ENCODE results near the gene GPR162.

GPR162 gene

GRCh38 chr12:6822426-6823135, 960 bp downstream of the GPR162 start:
- DNase-seq (ENCODE audit: low spot score) = no peak

- DNase-seq (ENCODE audit: low spot score) = no peak
Observed at GRCh38 chr12:6823182-6824084, 1.8 kb downstream of the GPR162 start.

GRCh38 chr12:6824085-6824775, 2.6 kb downstream of the GPR162 start:
- DNase-seq (ENCODE audit: low spot score) = no peak

GRCh38 chr12:6824901-6825381, 3.3 kb downstream of the GPR162 start:
- peak; percentile 55 for DNase-seq (ENCODE audit: low spot score)

- peak; percentile 94 for DNase-seq (ENCODE audit: low spot score)
Observed at GRCh38 chr12:6825398-6826124, 3.9 kb downstream of the GPR162 start.

GRCh38 chr12:6826125-6826733, 4.6 kb downstream of the GPR162 start:
- DNase-seq (ENCODE audit: low spot score) = no peak

GRCh38 chr12:6826734-6827436, 5.3 kb downstream of the GPR162 start:
- DNase-seq (ENCODE audit: low spot score) = no peak

GRCh38 chr12:6827437-6827911, 5.9 kb downstream of the GPR162 start:
- peak; percentile 91 for DNase-seq (ENCODE audit: low spot score)

- DNase-seq (ENCODE audit: low spot score) = peak; percentile 77
Observed at GRCh38 chr12:6827982-6828780, 6.6 kb downstream of the GPR162 start, which contains the start of gene P3H3. P3H3 (plus strand) TSS chr12:6828407; CDS start chr12:6828441, 34 bp downstream.

- peak; percentile 74 for DNase-seq (ENCODE audit: low spot score)
Observed at GRCh38 chr12:6828781-6829535, 7.3 kb downstream of the GPR162 start.

GRCh38 chr12:6829536-6830220, 8.1 kb downstream of the GPR162 start:
- peak; percentile 71 for DNase-seq (ENCODE audit: low spot score)

- no peak for DNase-seq (ENCODE audit: low spot score)
Observed at GRCh38 chr12:6830286-6830890, 8.8 kb downstream of the GPR162 start.

GRCh38 chr12:6830999-6831398, 9.4 kb downstream of the GPR162 start:
- DNase-seq (ENCODE audit: low spot score) = no peak

- no peak for DNase-seq (ENCODE audit: low spot score)
Observed at GRCh38 chr12:6831450-6831995, 9.9 kb downstream of the GPR162 start.

- no peak for DNase-seq (ENCODE audit: low spot score)
Observed at GRCh38 chr12:6832125-6832524, 10.5 kb downstream of the GPR162 start.

GRCh38 chr12:6833189-6833890, 11.7 kb downstream of the GPR162 start:
- DNase-seq (ENCODE audit: low spot score) = peak; percentile 69

- DNase-seq (ENCODE audit: low spot score) = no peak
Observed at GRCh38 chr12:6834254-6834653, 12.6 kb downstream of the GPR162 start.

Measured in AG08396 (cell line).